Hematopoietic multipotent progenitor cell treated with erythropoietin and hydrocortisone succinate and interleukin-3 and kit ligand, for 6 days (in vitro differentiated cells): ENCODE results near the gene NRXN3.
"Not testable (repeated sequence)": the region's sequence is repeated elsewhere in the genome, so short reads cannot be mapped to it uniquely, and the experiment has no call there.

Source experiments
- DNase-seq: peaks from one replicate; pipeline ENCODE4 v3.0.0-alpha.2; 2015

The NRXN3 gene

GRCh38 chr14:79096811-79097210 is 926.6 kb downstream of the NRXN3 start:
- no peak for DNase-seq

- no peak for DNase-seq
Observed at GRCh38 chr14:79098324-79098723, 928.2 kb downstream of the NRXN3 start.

GRCh38 chr14:79100578-79100977 is 930.4 kb downstream of the NRXN3 start:
- DNase-seq = no peak

GRCh38 chr14:79101388-79101787 is 931.2 kb downstream of the NRXN3 start:
- no peak for DNase-seq

GRCh38 chr14:79103764-79104163 is 933.6 kb downstream of the NRXN3 start:
- no peak for DNase-seq

GRCh38 chr14:79110564-79110963 is 940.4 kb downstream of the NRXN3 start:
- DNase-seq = not testable (repeated sequence)

GRCh38 chr14:79111987-79112501 is 941.9 kb downstream of the NRXN3 start:
- no peak for DNase-seq

GRCh38 chr14:79117561-79117960 is 947.4 kb downstream of the NRXN3 start:
- DNase-seq = no peak

- DNase-seq = no peak
Observed at GRCh38 chr14:79118291-79118690, 948.1 kb downstream of the NRXN3 start.

- DNase-seq = peak; percentile 4
Observed at GRCh38 chr14:79134361-79134760, 964.2 kb downstream of the NRXN3 start.

- no peak for DNase-seq
Observed at GRCh38 chr14:79136071-79137044, 966.2 kb downstream of the NRXN3 start.

GRCh38 chr14:79137045-79137430 is 966.9 kb downstream of the NRXN3 start:
- no peak for DNase-seq

GRCh38 chr14:79137836-79138235 is 967.7 kb downstream of the NRXN3 start:
- no peak for DNase-seq

GRCh38 chr14:79144896-79145295 is 974.7 kb downstream of the NRXN3 start:
- DNase-seq = no peak

- no peak for DNase-seq
Observed at GRCh38 chr14:79150226-79150625, 980.1 kb downstream of the NRXN3 start.

- DNase-seq = no peak
Observed at GRCh38 chr14:79157369-79157768, 987.2 kb downstream of the NRXN3 start.

- peak; percentile 47 for DNase-seq
Observed at GRCh38 chr14:79161571-79161970, 991.4 kb downstream of the NRXN3 start.

- no peak for DNase-seq
Observed at GRCh38 chr14:79162833-79163232, 992.7 kb downstream of the NRXN3 start.

- DNase-seq = no peak
Observed at GRCh38 chr14:79165471-79166090, 995.4 kb downstream of the NRXN3 start.

- DNase-seq = no peak
Observed at GRCh38 chr14:79166171-79166570, 996.0 kb downstream of the NRXN3 start.

- DNase-seq = no peak
Observed at GRCh38 chr14:79167957-79168356, 997.8 kb downstream of the NRXN3 start.

- DNase-seq = no peak
Observed at GRCh38 chr14:79175671-79176070, 1005.5 kb downstream of the NRXN3 start.

- no peak for DNase-seq
Observed at GRCh38 chr14:79177106-79177505, 1006.9 kb downstream of the NRXN3 start.

- DNase-seq = no peak
Observed at GRCh38 chr14:79178719-79179118, 1008.5 kb downstream of the NRXN3 start.
